Measurements from ENCODE around the gene SPACDR.

The SPACDR gene

GRCh38 chr7:100433592-100434296 lies 30.3 kb downstream of the SPACDR start:
- no peak for DNase-seq

- no peak for DNase-seq
Observed at GRCh38 chr7:100433276-100433591, 30.8 kb downstream of the SPACDR start.

DNA sequence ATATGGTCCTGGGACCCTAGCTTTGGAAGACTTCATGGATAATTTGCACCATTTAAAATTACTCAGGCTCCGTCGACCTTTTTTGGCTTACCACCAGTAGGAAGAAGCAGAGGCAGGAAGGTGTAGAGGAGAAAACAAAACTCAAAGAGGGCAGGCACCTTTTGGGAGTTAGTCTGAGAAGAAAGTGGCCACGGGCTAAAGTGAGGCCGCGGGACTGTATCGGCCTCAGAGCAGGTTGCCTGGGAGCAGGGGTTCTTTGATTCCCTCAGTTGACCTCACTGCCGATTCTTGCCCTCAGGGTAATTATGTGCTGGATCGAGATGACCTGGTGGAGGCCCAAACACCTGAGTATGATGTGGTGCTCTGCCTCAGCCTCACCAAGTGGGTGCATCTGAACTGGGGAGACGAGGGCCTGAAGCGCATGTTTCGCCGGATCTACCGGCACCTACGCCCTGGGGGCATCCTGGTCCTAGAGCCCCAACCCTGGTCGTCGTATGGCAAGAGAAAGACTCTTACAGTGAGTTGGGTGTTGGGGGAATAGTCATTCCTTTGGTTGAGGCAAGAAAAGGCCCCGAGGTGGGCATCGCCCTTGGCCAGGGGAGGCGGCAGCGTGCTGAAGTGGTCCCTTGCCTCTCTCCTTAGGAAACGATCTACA lies 31.3 kb downstream of the SPACDR start:
- DNase-seq: no peak

GRCh38 chr7:100432053-100432452 lies 32.0 kb downstream of the SPACDR start:
- DNase-seq: no peak

- DNase-seq: peak; percentile 31
Observed at GRCh38 chr7:100431286-100431735, 32.7 kb downstream of the SPACDR start.

DNA sequence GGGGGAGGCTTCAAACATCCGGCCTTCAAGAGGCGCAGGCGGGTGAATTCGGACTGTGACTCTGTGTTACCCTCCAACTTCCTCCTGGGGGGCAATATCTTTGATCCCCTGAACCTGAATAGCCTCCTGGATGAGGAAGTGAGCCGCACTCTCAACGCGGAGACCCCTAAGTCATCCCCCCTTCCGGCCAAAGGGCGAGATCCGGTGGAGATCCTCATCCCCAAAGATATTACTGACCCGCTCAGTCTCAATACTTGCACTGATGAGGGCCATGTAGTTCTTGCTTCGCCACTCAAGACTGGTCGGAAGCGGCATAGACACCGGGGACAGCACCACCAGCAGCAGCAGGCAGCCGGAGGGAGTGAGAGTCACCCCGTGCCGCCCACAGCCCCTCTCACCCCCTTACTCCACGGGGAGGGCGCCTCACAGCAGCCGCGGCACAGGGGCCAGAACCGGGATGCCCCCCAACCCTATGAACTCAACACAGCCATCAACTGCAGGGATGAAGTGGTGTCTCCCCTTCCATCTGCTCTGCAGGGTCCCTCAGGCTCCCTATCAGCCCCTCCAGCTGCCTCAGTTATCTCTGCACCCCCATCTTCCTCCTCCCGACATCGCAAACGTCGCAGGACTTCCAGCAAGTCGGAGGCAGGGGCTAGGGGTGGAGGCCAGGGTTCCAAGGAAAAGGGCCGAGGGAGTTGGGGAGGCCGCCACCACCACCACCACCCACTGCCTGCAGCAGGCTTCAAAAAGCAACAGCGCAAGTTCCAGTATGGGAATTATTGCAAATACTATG lies 33.4 kb downstream of the SPACDR start:
- DNase-seq: peak; percentile 46

DNA sequence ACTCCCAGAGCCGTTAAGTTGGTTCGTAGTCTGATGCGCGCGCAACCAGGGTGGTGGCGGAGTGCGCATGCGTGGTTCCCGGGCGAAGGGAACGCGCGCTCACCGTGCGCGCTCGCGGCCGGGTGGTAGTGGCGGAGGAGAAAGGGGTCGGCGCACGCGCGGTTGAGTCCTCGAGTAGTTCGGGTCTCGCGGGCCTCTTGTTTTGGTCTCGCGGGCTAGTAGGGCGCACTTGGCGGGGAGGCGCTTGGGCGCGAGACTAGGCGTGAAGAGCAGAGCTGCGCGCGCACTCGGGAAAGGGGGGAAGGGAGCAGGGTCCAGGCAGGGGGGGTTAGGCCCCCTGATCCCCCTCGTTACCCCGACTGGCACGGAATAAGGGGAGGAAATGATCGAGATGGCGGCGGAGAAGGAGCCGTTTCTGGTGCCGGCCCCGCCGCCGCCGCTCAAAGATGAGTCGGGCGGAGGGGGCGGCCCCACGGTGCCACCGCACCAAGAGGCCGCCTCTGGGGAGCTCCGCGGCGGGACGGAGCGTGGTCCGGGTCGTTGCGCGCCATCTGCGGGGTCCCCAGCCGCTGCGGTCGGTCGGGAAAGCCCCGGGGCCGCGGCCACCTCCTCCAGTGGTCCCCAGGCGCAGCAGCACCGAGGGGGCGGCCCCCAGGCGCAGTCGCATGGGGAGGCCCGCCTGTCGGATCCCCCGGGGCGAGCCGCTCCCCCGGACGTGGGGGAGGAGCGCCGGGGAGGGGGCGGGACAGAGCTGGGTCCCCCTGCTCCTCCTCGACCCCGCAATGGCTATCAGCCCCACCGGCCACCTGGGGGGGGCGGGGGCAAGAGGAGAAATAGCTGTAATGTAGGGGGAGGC lies 34.2 kb downstream of the SPACDR start, which contains the start of gene MEPCE:
MEPCE (plus strand) TSS at position 195 of the 856 bp plus-strand sequence; CDS start at position 383, 188 bp downstream.
- peak; percentile 98 for DNase-seq

GRCh38 chr7:100428967-100429636 lies 35.0 kb downstream of the SPACDR start:
- DNase-seq: peak; percentile 100

DNA sequence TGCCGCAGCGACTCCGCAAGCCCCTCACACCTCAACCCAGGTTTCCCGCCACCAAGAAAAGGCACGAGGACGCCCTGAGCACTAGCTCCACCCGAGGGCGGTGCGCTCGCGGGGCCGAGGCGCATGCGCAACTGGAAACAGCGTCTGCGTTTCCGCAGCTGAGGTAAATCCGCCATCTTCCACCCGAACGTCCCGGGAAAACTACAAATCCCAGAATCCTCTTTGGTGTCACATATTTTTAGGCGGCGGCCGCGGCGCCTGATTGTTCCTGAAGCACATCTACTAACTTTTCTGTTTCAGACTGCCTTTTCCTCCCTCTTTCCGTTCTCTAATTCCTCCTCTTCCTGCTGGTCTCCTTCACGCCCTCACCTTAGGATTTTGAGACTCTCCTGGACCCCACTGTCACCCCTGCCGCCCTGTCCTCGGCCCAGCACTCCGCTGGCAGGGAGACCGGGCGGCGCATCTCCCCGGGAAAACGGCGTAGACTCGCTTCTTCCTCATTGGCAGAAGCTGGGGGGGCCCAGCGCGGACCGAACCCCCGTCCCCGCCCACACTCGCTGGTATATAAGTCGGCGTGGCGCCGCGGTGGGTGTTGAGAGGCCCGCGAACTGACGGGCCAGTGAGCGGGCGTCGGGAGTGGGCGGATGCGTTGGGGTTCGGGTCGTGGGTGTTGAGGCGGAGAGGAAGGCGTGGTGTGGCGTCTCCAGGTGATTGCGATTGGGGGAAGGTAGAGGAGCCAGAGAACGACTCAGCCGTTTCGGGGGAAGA lies 35.7 kb downstream of the SPACDR start, which contains the start of gene ZCWPW1:
ZCWPW1 (minus strand) TSS at position 505 of the 768 bp plus-strand sequence. CDS start 8,054 bp downstream, outside the sequence.
- peak; percentile 98 for DNase-seq

DNA sequence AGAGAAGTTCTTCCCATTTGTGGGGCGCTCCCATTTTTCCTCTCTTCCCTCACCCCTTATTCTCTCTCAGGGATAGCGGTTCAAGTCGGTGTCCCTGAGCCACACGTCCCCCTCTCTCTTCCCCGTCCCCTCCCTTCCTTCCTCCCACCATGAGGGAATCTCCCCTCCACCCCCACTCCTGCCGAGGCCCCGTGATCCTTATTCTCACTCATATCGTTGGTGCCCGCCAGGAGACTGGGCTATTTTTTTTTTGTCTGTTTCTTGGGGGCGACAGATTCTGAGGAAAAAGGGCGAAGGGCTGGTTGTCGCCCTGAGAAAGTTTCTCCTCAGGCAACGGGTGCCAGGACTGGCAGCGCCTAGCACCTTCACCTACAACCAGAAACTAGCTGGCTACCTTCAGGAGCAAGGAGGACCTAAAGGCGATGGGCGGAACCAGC lies 36.3 kb downstream of the SPACDR start:
- DNase-seq: no peak

GRCh38 chr7:100426516-100426915 lies 37.5 kb downstream of the SPACDR start:
- no peak for DNase-seq

- no peak for DNase-seq
Observed at GRCh38 chr7:100425347-100425746, 38.7 kb downstream of the SPACDR start.

- no peak for DNase-seq
Observed at GRCh38 chr7:100423315-100423714, 40.7 kb downstream of the SPACDR start.

DNA sequence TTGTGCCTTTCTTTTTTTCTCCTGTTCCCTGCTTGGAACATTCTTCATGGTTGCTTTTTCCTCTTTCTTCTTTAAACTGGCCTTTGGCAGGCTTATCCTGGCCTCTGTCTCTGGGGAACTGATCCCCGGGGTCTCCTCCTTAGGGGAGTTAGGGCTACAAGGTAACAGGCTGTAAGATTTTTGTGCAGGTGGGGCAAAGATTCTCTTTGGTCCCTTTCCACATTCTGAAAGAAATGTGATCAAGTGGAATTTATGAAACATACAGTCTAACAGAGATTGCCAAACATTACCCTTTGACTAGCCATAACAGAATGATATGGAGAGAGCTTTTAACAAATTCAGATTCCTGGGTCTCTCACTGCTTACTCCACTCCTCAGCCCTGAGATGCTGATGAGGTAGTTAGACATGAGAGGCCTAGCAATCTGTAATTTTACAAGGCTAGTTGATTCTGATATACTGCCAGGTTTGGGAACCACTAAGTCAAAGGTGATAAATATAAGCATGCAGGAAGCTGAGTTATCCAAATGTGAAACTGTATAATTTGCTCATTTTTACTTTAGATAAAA lies 44.3 kb downstream of the SPACDR start:
- no peak for DNase-seq

DNA sequence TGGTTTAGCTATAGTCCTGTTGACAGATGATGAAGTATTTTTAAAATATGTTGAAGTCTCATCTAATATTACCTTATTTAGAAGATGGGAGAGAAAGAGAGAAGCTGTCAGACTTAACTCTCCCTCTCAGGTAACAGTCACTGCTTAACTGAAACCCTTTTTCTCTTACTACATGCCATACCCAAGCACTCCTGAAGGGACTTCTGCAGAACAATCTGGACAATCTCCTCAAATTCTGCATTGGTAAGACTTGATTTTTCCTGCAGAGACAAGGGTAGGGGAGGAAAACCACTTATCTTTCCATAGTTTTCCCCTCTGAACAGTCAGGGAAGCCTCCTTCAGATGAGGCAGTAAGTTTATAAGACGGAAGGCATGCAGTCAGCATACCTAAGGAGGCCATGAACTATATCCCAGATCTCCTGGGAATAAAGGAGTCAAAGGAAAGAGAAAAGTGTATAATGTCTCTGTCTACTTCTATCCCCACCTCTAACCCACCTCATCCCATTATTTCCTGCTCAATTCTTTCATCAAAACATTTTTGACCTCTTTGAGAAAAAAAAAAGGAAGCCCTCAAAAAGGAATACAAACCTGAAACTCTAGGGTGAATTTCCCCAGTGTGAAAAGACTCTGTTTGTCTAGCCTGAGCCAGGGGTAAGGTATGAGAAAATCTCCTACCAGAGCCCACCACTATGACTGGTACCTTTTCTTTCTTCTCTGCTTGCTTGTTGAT lies 45.0 kb downstream of the SPACDR start:
- DNase-seq: no peak

DNA sequence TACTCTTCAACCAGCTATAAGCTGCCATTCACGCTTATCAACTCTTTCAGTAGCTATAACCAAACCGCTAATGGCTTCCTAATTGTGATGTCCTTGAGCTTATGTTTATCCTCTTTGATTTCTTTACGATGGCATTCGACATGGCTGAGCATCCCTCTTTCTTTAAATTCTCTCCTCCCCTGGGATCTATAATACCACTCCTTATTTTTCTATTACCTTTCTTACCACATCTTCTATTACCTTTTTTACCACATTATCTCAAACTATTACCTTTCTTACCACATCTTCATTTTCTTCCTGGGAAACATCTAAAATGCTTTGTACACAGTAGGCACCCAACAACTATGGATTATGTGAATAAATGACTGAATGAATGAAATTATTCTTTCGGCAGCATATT lies 48.6 kb downstream of the SPACDR start:
- no peak for DNase-seq

- no peak for DNase-seq
Observed at GRCh38 chr7:100413889-100414288, 50.2 kb downstream of the SPACDR start.

DNA sequence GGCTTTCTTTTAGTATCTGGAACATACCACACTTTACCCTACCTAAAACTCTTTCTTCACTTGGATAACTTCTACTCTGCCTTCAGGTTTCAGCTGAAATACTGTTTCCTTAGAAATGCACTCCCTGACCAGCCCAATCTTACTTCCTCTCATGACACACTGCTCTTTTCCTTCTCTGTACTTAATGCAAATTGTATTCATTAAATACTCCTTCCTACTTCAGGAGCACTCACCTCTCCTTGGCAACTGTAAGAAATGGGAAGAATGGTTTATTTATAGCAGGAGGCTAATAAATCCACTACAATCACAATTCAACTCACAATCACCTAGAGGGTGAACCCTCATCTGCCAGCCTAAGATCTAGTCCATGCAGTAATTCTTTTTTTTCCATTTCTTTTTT lies 50.7 kb downstream of the SPACDR start:
- no peak for DNase-seq

GRCh38 chr7:100411101-100411500 lies 53.0 kb downstream of the SPACDR start:
- no peak for DNase-seq

Data from activated T-cell treated with anti-CD3 and anti-CD28 coated beads, Interleukin-2, amount 50 U/mL, for 1 hour (primary cell).